C4-2B (cell line): ENCODE measurements around the gene SLC17A2.

ENCODE experiments used
- H3K27ac ChIP-seq: fragments of 450-650 bp; 2 replicates; pipeline ENCODE4 v1.5.1; 2017
- CTCF ChIP-seq: fragments of 450-650 bp; conservative IDR thresholded peaks from 2 replicates; pipeline ENCODE4 v1.5.1; 2017; ENCODE audit warnings: mild to moderate bottlenecking
- ZFX ChIP-seq: fragments of 450-650 bp; IDR thresholded peaks from 2 replicates; pipeline ENCODE4 v1.6.1; 2017

SLC17A2 gene

GRCh38 chr6:25960734-25961133 lies 30.2 kb upstream of the SLC17A2 start:
- TF ChIP-seq ZFX = no peak
- no peak for TF ChIP-seq CTCF
- no peak overlapping the region for H3K27ac ChIP-seq

GRCh38 chr6:25959890-25960536 lies 29.5 kb upstream of the SLC17A2 start:
- TF ChIP-seq CTCF (no peak), ZFX (no peak)
- no peak overlapping the region for H3K27ac ChIP-seq

- no peak overlapping the region for H3K27ac ChIP-seq
- TF ChIP-seq ZFX (no peak), CTCF (no peak)
These were observed 28.2 kb upstream of the SLC17A2 start for GRCh38 chr6:25958700-25959162.

GRCh38 chr6:25956226-25956625 lies 25.7 kb upstream of the SLC17A2 start:
- no peak overlapping the region for H3K27ac ChIP-seq
- TF ChIP-seq ZFX = no peak
- no peak for TF ChIP-seq CTCF

- H3K27ac ChIP-seq = no peak overlapping the region
- no peak for TF ChIP-seq ZFX
- TF ChIP-seq CTCF = no peak
These were observed 24.3 kb upstream of the SLC17A2 start for GRCh38 chr6:25954756-25955155.

- no peak for TF ChIP-seq CTCF
- TF ChIP-seq ZFX = no peak
- H3K27ac ChIP-seq = no peak overlapping the region
These were observed 23.2 kb upstream of the SLC17A2 start for GRCh38 chr6:25953733-25954132.

GRCh38 chr6:25952535-25952934 lies 22.0 kb upstream of the SLC17A2 start:
- no peak for TF ChIP-seq ZFX
- TF ChIP-seq CTCF = no peak
- no peak overlapping the region for H3K27ac ChIP-seq
